ENCODE data around the gene DLG2.
"Not testable (repeated sequence)": the region's sequence is repeated elsewhere in the genome, so short reads cannot be mapped to it uniquely, and the experiment has no call there.

Gene DLG2

DNA sequence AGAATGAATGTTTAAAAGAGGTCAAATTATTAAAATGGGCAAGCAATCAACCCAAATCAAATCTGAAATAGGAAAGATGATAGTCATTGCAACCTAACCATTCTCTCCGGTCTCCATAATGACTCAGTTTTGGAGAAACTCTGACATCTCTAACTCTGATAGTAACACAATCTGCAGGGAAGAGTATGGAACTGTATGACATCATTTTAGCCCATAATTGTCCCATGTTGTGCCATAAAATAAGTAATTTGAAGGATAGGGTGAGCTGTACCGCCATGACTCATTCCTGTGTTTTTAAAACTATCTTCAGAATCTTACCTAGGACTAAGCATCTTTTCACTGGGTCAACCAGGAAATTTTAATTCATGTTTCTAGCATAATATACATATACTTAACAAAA is 350.8 kb downstream of the DLG2 start:
- Histone ChIP-seq H3K36me3 (ENCODE audit: control insufficient read depth, insufficient read depth, low read length) (no peaks in the 10 kb centered on the region), H3K4me3 (ENCODE audit: insufficient read depth, low read depth, low read length, poor library complexity, severe bottlenecking) (no peak overlapping the region), H3K9me3 (ENCODE audit: control insufficient read depth, low read length) (no peaks in the 10 kb centered on the region), H3K27ac (ENCODE audit: insufficient read depth, low read length, poor library complexity, severe bottlenecking) (no peak overlapping the region), H3K27me3 (replicated peaks; ENCODE audit: control insufficient read depth, insufficient read depth, low read length, poor library complexity, severe bottlenecking) (no peaks in the 10 kb centered on the region), H3K4me1 (ENCODE audit: control insufficient read depth, insufficient read depth, low read length, poor library complexity, severe bottlenecking) (no peaks in the 10 kb centered on the region)
- no peak for DNase-seq

DNA sequence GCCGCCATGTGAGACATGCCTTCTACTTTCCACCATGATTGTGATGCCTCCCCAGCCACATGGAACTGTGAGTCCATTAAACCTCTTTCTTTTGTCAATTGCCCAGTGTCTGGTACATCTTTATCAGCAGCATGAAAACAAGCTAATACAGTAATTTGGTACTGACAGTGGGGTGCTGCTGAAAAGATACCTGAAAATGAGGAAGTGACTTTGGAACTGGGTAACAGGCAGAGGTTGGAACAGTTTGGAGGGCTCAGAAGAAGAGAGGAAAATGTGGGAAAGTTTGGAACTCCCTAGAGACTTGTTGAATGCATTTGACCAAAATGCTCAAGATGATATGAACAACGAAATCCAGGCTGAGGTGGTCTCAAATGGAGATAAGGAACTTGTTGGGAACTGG is 356.8 kb downstream of the DLG2 start:
- H3K4me1 ChIP-seq (ENCODE audit: control insufficient read depth, insufficient read depth, low read length, poor library complexity, severe bottlenecking); H3K4me3 ChIP-seq (ENCODE audit: insufficient read depth, low read depth, low read length, poor library complexity, severe bottlenecking); H3K27me3 ChIP-seq (replicated peaks; ENCODE audit: control insufficient read depth, insufficient read depth, low read length, poor library complexity, severe bottlenecking); H3K9me3 ChIP-seq (ENCODE audit: control insufficient read depth, low read length); H3K27ac ChIP-seq (ENCODE audit: insufficient read depth, low read length, poor library complexity, severe bottlenecking); H3K36me3 ChIP-seq (ENCODE audit: control insufficient read depth, insufficient read depth, low read length); DNase-seq: not testable (repeated sequence)

DNA sequence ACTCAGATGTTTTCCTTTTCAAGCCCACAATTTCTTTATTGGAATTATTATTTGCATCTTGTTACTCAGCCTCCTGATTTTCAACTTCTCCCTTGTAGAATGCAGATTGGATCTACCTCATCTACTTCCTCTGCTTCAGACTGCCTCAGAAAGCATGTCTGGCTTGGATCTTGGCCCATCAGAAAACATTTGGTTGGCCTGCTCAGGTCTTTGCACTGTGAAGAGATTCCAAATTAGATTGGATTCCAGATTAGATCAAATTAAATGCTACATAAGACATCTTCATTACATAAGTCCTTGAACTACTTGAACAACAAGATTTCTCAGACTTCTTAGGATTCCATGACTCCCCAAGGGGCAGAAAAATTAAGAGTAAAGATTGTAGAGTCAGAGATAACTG is 358.0 kb downstream of the DLG2 start:
- H3K4me1 ChIP-seq (ENCODE audit: control insufficient read depth, insufficient read depth, low read length, poor library complexity, severe bottlenecking) = no peaks in the 10 kb centered on the region
- no peaks in the 10 kb centered on the region for H3K36me3 ChIP-seq (ENCODE audit: control insufficient read depth, insufficient read depth, low read length)
- no peaks in the 10 kb centered on the region for H3K9me3 ChIP-seq (ENCODE audit: control insufficient read depth, low read length)
- DNase-seq = no peak
- no peak overlapping the region for H3K4me3 ChIP-seq (ENCODE audit: insufficient read depth, low read depth, low read length, poor library complexity, severe bottlenecking)
- no peaks in the 10 kb centered on the region for H3K27me3 ChIP-seq (replicated peaks; ENCODE audit: control insufficient read depth, insufficient read depth, low read length, poor library complexity, severe bottlenecking)
- H3K27ac ChIP-seq (ENCODE audit: insufficient read depth, low read length, poor library complexity, severe bottlenecking) = no peak overlapping the region

DNA sequence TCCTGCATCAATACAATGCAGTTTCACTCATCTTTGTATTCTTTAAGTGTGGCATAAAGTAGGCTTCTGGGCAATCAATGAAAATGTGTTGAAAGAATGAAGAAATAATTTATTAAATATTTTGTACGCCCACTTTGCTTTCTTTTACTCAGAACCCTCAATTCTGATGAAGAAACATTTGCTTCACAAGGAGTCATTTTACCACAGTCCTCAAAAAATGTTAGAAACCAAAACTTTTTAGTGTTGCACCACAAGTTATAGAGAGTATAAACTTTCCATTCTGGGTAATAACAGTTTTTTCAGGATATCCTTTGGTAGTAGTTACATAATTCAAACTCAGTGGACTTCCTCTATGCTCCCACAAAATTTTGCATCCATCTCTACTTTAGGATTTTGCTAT is 360.5 kb downstream of the DLG2 start:
- DNase-seq = no peak
- Histone ChIP-seq H3K4me3 (ENCODE audit: insufficient read depth, low read depth, low read length, poor library complexity, severe bottlenecking) (no peak overlapping the region), H3K27me3 (replicated peaks; ENCODE audit: control insufficient read depth, insufficient read depth, low read length, poor library complexity, severe bottlenecking) (no peaks in the 10 kb centered on the region), H3K4me1 (ENCODE audit: control insufficient read depth, insufficient read depth, low read length, poor library complexity, severe bottlenecking) (no peaks in the 10 kb centered on the region), H3K36me3 (ENCODE audit: control insufficient read depth, insufficient read depth, low read length) (no peaks in the 10 kb centered on the region), H3K27ac (ENCODE audit: insufficient read depth, low read length, poor library complexity, severe bottlenecking) (no peak overlapping the region), H3K9me3 (ENCODE audit: control insufficient read depth, low read length) (no peaks in the 10 kb centered on the region)

DNA sequence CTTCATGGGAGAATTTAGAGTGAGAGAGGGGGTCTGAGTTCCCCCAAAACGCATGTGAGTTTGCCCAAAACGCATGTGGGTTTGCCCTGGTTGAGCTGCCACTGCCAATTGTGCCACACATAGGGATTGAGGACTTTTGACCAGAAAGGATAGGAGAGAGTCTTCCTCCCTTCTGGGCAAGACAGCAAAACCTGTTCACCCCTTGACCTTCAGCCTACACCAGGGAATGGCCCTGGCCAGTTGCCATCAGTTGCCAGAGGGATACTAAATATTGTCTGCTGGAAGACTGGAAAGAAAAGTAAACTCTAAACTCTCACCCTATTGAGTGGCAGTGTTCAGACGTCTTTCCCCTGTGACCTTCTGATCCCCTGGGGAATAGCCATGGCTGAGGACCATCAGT is 363.8 kb downstream of the DLG2 start:
- DNase-seq = no peak
- no peak overlapping the region for H3K27ac ChIP-seq (ENCODE audit: insufficient read depth, low read length, poor library complexity, severe bottlenecking)
- H3K27me3 ChIP-seq (replicated peaks; ENCODE audit: control insufficient read depth, insufficient read depth, low read length, poor library complexity, severe bottlenecking) = no peaks in the 10 kb centered on the region
- H3K36me3 ChIP-seq (ENCODE audit: control insufficient read depth, insufficient read depth, low read length) = no peaks in the 10 kb centered on the region
- no peaks in the 10 kb centered on the region for H3K4me1 ChIP-seq (ENCODE audit: control insufficient read depth, insufficient read depth, low read length, poor library complexity, severe bottlenecking)
- no peak overlapping the region for H3K4me3 ChIP-seq (ENCODE audit: insufficient read depth, low read depth, low read length, poor library complexity, severe bottlenecking)
- H3K9me3 ChIP-seq (ENCODE audit: control insufficient read depth, low read length) = no peaks in the 10 kb centered on the region

DNA sequence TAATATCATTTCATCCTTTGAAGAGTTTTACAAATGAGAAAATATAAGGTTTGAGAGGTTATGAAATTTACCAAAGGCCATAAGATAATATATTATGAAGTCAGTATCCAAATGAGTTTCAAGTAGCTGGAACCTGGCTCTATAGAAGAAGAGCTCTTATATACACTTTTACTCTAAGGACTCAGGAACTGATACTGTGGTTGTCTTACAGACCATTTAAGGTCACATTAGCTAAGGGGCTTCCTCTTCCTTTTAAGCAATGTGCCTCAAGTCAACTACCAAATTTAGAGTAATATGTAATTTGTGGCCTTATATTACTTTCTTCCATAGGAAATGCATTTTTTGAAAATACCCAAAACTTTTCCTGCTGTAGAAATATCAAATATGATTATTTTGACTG is 369.3 kb downstream of the DLG2 start:
- Histone ChIP-seq H3K27ac (ENCODE audit: insufficient read depth, low read length, poor library complexity, severe bottlenecking) (no peak overlapping the region), H3K36me3 (ENCODE audit: control insufficient read depth, insufficient read depth, low read length) (no peaks in the 10 kb centered on the region), H3K4me1 (ENCODE audit: control insufficient read depth, insufficient read depth, low read length, poor library complexity, severe bottlenecking) (no peaks in the 10 kb centered on the region), H3K9me3 (ENCODE audit: control insufficient read depth, low read length) (no peaks in the 10 kb centered on the region), H3K27me3 (replicated peaks; ENCODE audit: control insufficient read depth, insufficient read depth, low read length, poor library complexity, severe bottlenecking) (no peaks in the 10 kb centered on the region), H3K4me3 (ENCODE audit: insufficient read depth, low read depth, low read length, poor library complexity, severe bottlenecking) (no peak overlapping the region)
- no peak for DNase-seq

DNA sequence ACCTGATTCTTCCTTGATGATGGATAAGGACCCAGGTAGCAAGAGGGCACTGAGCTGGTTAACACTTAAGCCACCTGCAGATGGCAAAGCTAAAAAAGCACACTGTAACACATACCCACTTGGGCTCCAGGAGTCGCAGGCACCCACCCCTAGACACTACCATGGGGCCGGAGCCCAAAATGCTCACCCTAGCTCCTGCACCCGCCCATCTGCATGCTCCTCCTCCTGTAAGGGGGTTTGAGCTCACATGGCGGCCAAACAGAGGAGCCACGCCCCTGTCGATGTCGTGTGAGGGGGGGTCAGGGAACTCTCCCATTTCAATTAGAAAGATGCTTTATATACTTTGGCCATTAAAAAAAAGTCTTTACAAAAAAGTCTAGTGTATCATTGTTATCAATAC is 370.7 kb downstream of the DLG2 start:
- Histone ChIP-seq H3K4me3 (ENCODE audit: insufficient read depth, low read depth, low read length, poor library complexity, severe bottlenecking) (no peak overlapping the region), H3K27me3 (replicated peaks; ENCODE audit: control insufficient read depth, insufficient read depth, low read length, poor library complexity, severe bottlenecking) (no peaks in the 10 kb centered on the region), H3K36me3 (ENCODE audit: control insufficient read depth, insufficient read depth, low read length) (no peaks in the 10 kb centered on the region), H3K4me1 (ENCODE audit: control insufficient read depth, insufficient read depth, low read length, poor library complexity, severe bottlenecking) (no peaks in the 10 kb centered on the region), H3K27ac (ENCODE audit: insufficient read depth, low read length, poor library complexity, severe bottlenecking) (no peak overlapping the region), H3K9me3 (ENCODE audit: control insufficient read depth, low read length) (no peaks in the 10 kb centered on the region)
- no peak for DNase-seq

DNA sequence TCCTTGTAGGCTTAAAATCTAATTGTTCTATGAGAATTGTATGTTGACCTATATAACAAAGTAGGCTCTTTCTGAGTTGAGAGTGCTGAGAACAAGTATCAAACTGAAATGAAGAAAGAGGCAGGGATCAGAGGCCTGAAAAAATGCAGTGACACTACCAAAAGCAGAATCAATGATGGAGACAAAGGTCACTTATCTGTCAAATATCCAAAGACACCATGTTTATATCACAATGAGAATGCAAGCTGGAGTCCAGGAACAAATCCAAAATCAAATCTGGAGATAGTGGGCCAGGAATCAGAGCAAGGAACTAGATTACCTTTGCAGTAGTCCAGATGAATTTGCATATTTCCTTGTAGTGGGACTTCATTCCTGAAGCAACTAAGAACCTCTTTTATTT is 377.7 kb downstream of the DLG2 start:
- H3K27ac ChIP-seq (ENCODE audit: insufficient read depth, low read length, poor library complexity, severe bottlenecking) = no peak overlapping the region
- H3K4me1 ChIP-seq (ENCODE audit: control insufficient read depth, insufficient read depth, low read length, poor library complexity, severe bottlenecking) = no peaks in the 10 kb centered on the region
- H3K36me3 ChIP-seq (ENCODE audit: control insufficient read depth, insufficient read depth, low read length) = no peaks in the 10 kb centered on the region
- no peak for DNase-seq
- H3K9me3 ChIP-seq (ENCODE audit: control insufficient read depth, low read length) = no peaks in the 10 kb centered on the region
- H3K27me3 ChIP-seq (replicated peaks; ENCODE audit: control insufficient read depth, insufficient read depth, low read length, poor library complexity, severe bottlenecking) = no peaks in the 10 kb centered on the region
- H3K4me3 ChIP-seq (ENCODE audit: insufficient read depth, low read depth, low read length, poor library complexity, severe bottlenecking) = no peak overlapping the region

DNA sequence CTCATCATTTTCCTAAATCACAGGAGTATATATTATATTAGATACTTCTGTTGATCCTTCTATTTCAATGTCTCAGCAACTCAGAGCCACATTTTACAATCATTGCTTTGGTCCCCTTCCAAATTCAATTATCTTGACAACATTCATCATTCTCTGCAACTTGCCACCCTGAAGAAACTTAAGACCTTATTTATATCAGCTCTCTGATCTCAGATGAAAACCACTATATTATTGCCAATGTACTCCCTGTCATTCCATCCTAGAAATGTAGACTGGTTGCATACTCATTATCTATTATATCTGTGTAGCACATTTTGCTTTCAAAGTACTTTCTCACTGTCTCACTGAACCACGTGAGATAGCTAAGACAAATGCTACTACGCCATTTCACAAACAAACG is 379.3 kb downstream of the DLG2 start:
- Histone ChIP-seq H3K27ac (ENCODE audit: insufficient read depth, low read length, poor library complexity, severe bottlenecking) (no peak overlapping the region), H3K4me1 (ENCODE audit: control insufficient read depth, insufficient read depth, low read length, poor library complexity, severe bottlenecking) (no peaks in the 10 kb centered on the region), H3K9me3 (ENCODE audit: control insufficient read depth, low read length) (no peaks in the 10 kb centered on the region), H3K4me3 (ENCODE audit: insufficient read depth, low read depth, low read length, poor library complexity, severe bottlenecking) (no peak overlapping the region), H3K36me3 (ENCODE audit: control insufficient read depth, insufficient read depth, low read length) (no peaks in the 10 kb centered on the region), H3K27me3 (replicated peaks; ENCODE audit: control insufficient read depth, insufficient read depth, low read length, poor library complexity, severe bottlenecking) (no peaks in the 10 kb centered on the region)
- no peak for DNase-seq

DNA sequence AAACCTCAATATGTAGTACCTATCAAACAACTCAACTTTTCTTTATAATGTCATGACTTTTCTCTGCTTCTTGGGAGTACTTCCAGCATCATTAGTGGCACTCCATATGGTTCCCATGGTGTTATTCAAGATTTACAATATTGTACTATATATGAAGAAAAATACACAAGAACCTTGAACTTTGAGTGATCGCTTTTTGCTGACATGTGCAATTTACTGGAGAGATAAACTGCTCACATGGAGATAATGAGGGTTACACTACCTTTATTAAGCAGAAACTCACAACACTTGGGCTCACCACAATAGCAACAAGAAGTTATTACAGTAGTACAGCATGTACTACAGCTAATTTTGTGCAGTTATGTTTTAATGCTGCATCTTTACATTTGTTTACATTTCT is 388.2 kb downstream of the DLG2 start:
- DNase-seq = no peak
- no peaks in the 10 kb centered on the region for H3K36me3 ChIP-seq (ENCODE audit: control insufficient read depth, insufficient read depth, low read length)
- H3K9me3 ChIP-seq (ENCODE audit: control insufficient read depth, low read length) = no peaks in the 10 kb centered on the region

DNA sequence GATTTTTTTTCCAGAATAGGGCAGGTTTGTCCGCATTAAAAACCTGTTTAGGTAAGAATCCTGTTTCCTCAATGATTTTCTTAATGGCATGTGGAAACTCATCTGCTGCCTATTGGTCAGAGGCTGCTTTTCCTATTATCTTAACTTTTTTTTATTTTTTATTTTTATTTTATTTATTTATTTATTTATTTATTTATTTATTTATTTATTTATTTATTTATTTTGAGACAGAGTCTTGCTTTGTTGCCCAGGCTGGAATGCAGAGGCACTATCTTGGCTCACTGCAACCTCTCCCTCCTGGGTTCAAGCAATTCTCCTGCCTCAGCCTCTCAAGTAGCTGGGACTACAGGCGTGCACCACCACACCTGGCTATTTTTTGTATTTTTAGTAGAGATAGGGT is 389.1 kb downstream of the DLG2 start:
- H3K36me3 ChIP-seq (ENCODE audit: control insufficient read depth, insufficient read depth, low read length); H3K9me3 ChIP-seq (ENCODE audit: control insufficient read depth, low read length); H3K4me3 ChIP-seq (ENCODE audit: insufficient read depth, low read depth, low read length, poor library complexity, severe bottlenecking); H3K27me3 ChIP-seq (replicated peaks; ENCODE audit: control insufficient read depth, insufficient read depth, low read length, poor library complexity, severe bottlenecking); H3K4me1 ChIP-seq (ENCODE audit: control insufficient read depth, insufficient read depth, low read length, poor library complexity, severe bottlenecking); DNase-seq; H3K27ac ChIP-seq (ENCODE audit: insufficient read depth, low read length, poor library complexity, severe bottlenecking): not testable (repeated sequence)

More for the DNA sequence above, 388.2 kb downstream of the DLG2 start:
- no peak overlapping the region for H3K4me3 ChIP-seq (ENCODE audit: insufficient read depth, low read depth, low read length, poor library complexity, severe bottlenecking)
- H3K27me3 ChIP-seq (replicated peaks; ENCODE audit: control insufficient read depth, insufficient read depth, low read length, poor library complexity, severe bottlenecking) = no peaks in the 10 kb centered on the region
- no peaks in the 10 kb centered on the region for H3K4me1 ChIP-seq (ENCODE audit: control insufficient read depth, insufficient read depth, low read length, poor library complexity, severe bottlenecking)
- no peak overlapping the region for H3K27ac ChIP-seq (ENCODE audit: insufficient read depth, low read length, poor library complexity, severe bottlenecking)

All from effector memory CD4-positive, alpha-beta T cell (primary cell).